Measurements from ENCODE around the gene FAM8A1. TPM values are rescaled to one million over a fixed set of nuclear protein-coding genes. Genes with fewer than 3 reads are reported as not detected.

Gene FAM8A1
- polyA plus RNA-seq, 1 experiment, result 24.1 TPM

DNA sequence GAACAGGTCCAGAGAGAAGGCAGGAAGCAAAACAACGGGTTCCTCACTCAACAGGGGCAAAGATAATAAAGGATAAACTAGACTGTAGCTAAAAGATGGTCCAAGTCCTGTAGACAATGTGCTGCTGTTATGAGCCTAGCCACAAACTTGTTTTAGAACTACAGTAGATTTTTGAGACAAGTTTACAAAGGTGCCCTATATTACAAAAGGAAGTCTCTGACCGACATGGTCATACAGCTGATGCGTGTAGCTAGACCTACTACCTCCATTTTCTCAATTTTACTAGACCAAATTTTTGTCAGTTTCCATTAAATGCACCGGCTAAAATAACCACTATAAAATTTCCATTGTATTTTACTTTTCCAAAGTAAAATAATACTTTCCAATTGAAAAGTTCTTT, 11.9 kb downstream of the FAM8A1 start:
- CTCF ChIA-PET, result no interaction called here
- no peaks in the 10 kb centered on the region for H3K27me3 ChIP-seq (ENCODE audit: control insufficient read depth, insufficient read depth, low read length)
- no peak for DNase-seq (ENCODE audit: low read depth, low spot score)
- H3K27ac ChIP-seq (ENCODE audit: low read depth, low read length), result no peak overlapping the region
- POLR2A ChIA-PET, result interaction anchor here (1.7 kb wide), 1 partner anchor 10 kb away, joined by 4 read pairs; no protein-coding TSS in a partner anchor
- TF ChIP-seq, protein P1, sequence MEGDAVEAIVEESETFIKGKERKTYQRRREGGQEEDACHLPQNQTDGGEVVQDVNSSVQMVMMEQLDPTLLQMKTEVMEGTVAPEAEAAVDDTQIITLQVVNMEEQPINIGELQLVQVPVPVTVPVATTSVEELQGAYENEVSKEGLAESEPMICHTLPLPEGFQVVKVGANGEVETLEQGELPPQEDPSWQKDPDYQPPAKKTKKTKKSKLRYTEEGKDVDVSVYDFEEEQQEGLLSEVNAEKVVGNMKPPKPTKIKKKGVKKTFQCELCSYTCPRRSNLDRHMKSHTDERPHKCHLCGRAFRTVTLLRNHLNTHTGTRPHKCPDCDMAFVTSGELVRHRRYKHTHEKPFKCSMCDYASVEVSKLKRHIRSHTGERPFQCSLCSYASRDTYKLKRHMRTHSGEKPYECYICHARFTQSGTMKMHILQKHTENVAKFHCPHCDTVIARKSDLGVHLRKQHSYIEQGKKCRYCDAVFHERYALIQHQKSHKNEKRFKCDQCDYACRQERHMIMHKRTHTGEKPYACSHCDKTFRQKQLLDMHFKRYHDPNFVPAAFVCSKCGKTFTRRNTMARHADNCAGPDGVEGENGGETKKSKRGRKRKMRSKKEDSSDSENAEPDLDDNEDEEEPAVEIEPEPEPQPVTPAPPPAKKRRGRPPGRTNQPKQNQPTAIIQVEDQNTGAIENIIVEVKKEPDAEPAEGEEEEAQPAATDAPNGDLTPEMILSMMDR (IDR thresholded peaks at IDR 0.05; ENCODE audit: low read depth, low read length), result no peak
- no peak overlapping the region for H3K4me3 ChIP-seq (ENCODE audit: low read depth, low read length)
- H3K9me3 ChIP-seq (ENCODE audit: control insufficient read depth, insufficient read depth, low read length), result no peaks in the 10 kb centered on the region

- ChIA-PET CTCF (interaction anchor here (0.6 kb wide), 1 partner anchor 387 kb away, joined by 3 read pairs; no protein-coding TSS in a partner anchor), POLR2A (no interaction called here)
- H3K9me3 ChIP-seq (ENCODE audit: control insufficient read depth, insufficient read depth, low read length), result no peaks in the 10 kb centered on the region
- H3K27me3 ChIP-seq (ENCODE audit: control insufficient read depth, insufficient read depth, low read length), result no peaks in the 10 kb centered on the region
- no peak overlapping the region for H3K27ac ChIP-seq (ENCODE audit: low read depth, low read length)
- no peak for DNase-seq (ENCODE audit: low read depth, low spot score)
- TF ChIP-seq, protein P1 (IDR thresholded peaks at IDR 0.05; ENCODE audit: low read depth, low read length), result no peak
- no peak overlapping the region for H3K4me3 ChIP-seq (ENCODE audit: low read depth, low read length)
Measured at GRCh38 chr6:17615794-17616193, 15.7 kb downstream of the FAM8A1 start.

GRCh38 chr6:17621003-17621402, 20.9 kb downstream of the FAM8A1 start:
- ChIA-PET CTCF (interaction anchor here (1.3 kb wide), 1 partner anchor 21 kb away, joined by 3 read pairs; the partner anchor contains the start of gene FAM8A1), POLR2A (no interaction called here)
- no peak for DNase-seq (ENCODE audit: low read depth, low spot score)
- H3K27ac ChIP-seq (ENCODE audit: low read depth, low read length), result no peak overlapping the region
- H3K27me3 ChIP-seq (ENCODE audit: control insufficient read depth, insufficient read depth, low read length), result no peaks in the 10 kb centered on the region
- H3K9me3 ChIP-seq (ENCODE audit: control insufficient read depth, insufficient read depth, low read length), result no peaks in the 10 kb centered on the region
- H3K4me3 ChIP-seq (ENCODE audit: low read depth, low read length), result no peak overlapping the region
- TF ChIP-seq, protein P1 (IDR thresholded peaks at IDR 0.05; ENCODE audit: low read depth, low read length), result no peak

DNA sequence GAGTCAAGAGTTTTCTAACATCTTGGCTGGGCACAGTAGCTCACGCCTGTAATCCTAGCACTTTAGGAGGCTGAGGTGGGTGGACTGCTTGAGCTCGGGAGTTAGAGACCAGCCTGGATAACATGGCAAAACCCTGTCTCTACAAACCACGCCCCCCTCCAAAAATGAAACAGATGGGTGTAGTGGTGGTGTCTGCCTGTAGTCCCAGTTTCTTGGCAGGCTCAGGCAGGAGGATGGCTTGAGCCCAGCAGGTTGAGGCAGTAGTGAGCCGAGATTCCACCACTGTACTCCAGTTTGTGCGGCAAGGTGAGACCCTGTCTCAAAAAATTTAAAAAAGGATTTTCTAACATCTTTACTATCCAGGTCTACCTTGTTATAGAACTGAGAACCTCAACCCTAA, 22.0 kb downstream of the FAM8A1 start:
- no peak overlapping the region for H3K4me3 ChIP-seq (ENCODE audit: low read depth, low read length)
- no peak for DNase-seq (ENCODE audit: low read depth, low spot score)
- TF ChIP-seq, protein P1 (IDR thresholded peaks at IDR 0.05; ENCODE audit: low read depth, low read length), result no peak
- ChIA-PET CTCF (interaction anchor here (1.0 kb wide), 1 partner anchor 466 kb away, joined by 3 read pairs; no protein-coding TSS in a partner anchor), POLR2A (no interaction called here)
- H3K27me3 ChIP-seq (ENCODE audit: control insufficient read depth, insufficient read depth, low read length), result no peaks in the 10 kb centered on the region
- no peak overlapping the region for H3K27ac ChIP-seq (ENCODE audit: low read depth, low read length)
- no peaks in the 10 kb centered on the region for H3K9me3 ChIP-seq (ENCODE audit: control insufficient read depth, insufficient read depth, low read length)

DNA sequence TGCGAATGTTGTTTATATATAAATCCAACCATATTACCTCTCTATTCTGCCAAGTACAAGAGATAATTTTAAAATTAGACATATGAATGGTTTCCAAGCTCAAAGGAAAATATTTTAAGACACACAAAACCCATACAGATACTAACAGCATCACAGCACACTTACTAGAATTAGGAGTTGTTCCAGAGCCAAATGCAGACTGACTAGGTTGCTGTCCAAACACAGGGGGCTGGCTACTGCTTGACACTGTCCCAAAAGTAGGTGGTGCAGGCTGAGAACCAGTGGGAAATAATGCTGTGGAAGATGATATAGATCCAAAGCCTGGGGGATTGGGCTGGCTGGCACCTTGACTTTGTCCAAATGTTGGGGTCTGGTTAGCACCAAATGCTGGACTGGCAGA, 24.3 kb downstream of the FAM8A1 start:
- Histone ChIP-seq H3K4me3 (ENCODE audit: low read depth, low read length) (no peak overlapping the region), H3K27ac (ENCODE audit: low read depth, low read length) (no peak overlapping the region), H3K9me3 (ENCODE audit: control insufficient read depth, insufficient read depth, low read length) (no peaks in the 10 kb centered on the region), H3K27me3 (ENCODE audit: control insufficient read depth, insufficient read depth, low read length) (no peaks in the 10 kb centered on the region)
- ChIA-PET POLR2A (no interaction called here), CTCF (no interaction called here)
- no peak for DNase-seq (ENCODE audit: low read depth, low spot score)
- TF ChIP-seq, protein P1 (IDR thresholded peaks at IDR 0.05; ENCODE audit: low read depth, low read length), result no peak
